ENCODE results near the gene PTPRD. TPM values are rescaled to one million over a fixed set of nuclear protein-coding genes. Genes with fewer than 3 reads are reported as not detected.

PTPRD gene
- total RNA-seq, 1 donor from 2014 or later = 30.8 TPM

GRCh38 chr9:9275601-9276000 lies 1337.2 kb downstream of the PTPRD start:
- intact Hi-C loops (cut with DNase I) = no loop called here
- Histone ChIP-seq H3K4me3 (no peak overlapping the region), H3K4me1 (no peaks in the 10 kb centered on the region), H3K9me3 (no peaks in the 10 kb centered on the region), H3K27me3 (no peaks in the 10 kb centered on the region), H3K36me3 (no peaks in the 10 kb centered on the region), H3K27ac (no peak overlapping the region)
- DNase-seq = no peak
- ATAC-seq = no peak
- no peak for TF ChIP-seq CTCF (IDR thresholded peaks at IDR 0.05)

DNA sequence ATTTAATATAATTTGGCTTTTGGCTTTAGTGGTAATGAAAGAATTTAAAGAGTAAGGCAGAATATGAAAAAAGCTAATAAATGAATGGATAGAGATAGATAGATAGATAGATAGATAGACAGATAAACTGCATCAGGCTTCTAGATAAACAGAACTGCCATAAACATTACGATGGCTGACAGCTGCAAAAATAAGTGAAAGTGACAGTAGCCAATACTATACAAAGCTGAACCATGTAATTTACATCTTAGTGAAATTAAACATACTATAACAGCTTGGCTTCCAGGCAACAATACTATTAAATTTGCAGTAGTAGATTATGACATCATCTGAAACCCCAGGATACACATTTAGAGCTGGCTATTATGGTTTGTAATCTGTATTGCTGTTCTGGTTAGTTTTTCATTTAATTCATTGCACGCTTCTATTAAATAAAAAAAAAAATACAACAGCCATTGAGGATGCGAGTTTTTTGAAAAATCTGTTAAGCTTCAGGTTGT lies 1354.8 kb downstream of the PTPRD start:
- Histone ChIP-seq H3K9me3 (no peaks in the 10 kb centered on the region), H3K36me3 (no peaks in the 10 kb centered on the region), H3K4me1 (no peaks in the 10 kb centered on the region), H3K27me3 (no peaks in the 10 kb centered on the region), H3K27ac (no peak overlapping the region), H3K4me3 (no peak overlapping the region)
- intact Hi-C loops (cut with DNase I) = no loop called here
- no peak for TF ChIP-seq CTCF (IDR thresholded peaks at IDR 0.05)
- ATAC-seq (no peak), DNase-seq (no peak)

DNA sequence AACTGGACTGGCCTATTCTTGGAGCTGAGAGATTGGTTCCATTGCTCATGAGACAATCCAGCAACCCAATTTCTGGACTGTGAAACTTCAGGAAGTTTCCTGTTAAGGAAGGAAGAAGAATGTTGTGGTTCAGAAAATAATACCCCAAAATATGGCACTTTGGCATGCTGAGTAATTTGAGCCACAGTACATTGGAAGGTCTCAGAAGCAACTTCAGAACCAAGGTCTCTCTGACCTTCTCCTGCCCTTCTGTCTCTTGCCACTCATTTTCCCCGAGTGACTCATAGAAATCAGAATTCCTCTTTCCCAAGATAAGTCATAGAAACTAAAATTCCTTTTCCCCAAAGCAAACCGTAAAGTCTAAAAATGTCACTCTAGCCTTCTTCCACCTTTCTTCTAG lies 1366.1 kb downstream of the PTPRD start:
- Histone ChIP-seq H3K4me1 (no peaks in the 10 kb centered on the region), H3K36me3 (no peaks in the 10 kb centered on the region), H3K9me3 (no peaks in the 10 kb centered on the region), H3K4me3 (no peak overlapping the region), H3K27ac (no peak overlapping the region), H3K27me3 (no peaks in the 10 kb centered on the region)
- no peak for ATAC-seq
- TF ChIP-seq CTCF (IDR thresholded peaks at IDR 0.05) = no peak
- no peak for DNase-seq
- intact Hi-C loops (cut with DNase I) = no loop called here

GRCh38 chr9:9231946-9232345 lies 1380.9 kb downstream of the PTPRD start:
- H3K27me3 ChIP-seq = no peaks in the 10 kb centered on the region
- DNase-seq (no peak), ATAC-seq (no peak)
- no peaks in the 10 kb centered on the region for H3K36me3 ChIP-seq
- H3K27ac ChIP-seq = no peak overlapping the region
- no peaks in the 10 kb centered on the region for H3K4me1 ChIP-seq
- no peaks in the 10 kb centered on the region for H3K9me3 ChIP-seq
- H3K4me3 ChIP-seq = no peak overlapping the region
- no peak for TF ChIP-seq CTCF (IDR thresholded peaks at IDR 0.05)
- intact Hi-C loops (cut with DNase I) = no loop called here

- Histone ChIP-seq H3K4me1 (no peaks in the 10 kb centered on the region), H3K9me3 (no peaks in the 10 kb centered on the region), H3K36me3 (no peaks in the 10 kb centered on the region), H3K27ac (no peak overlapping the region), H3K27me3 (no peaks in the 10 kb centered on the region), H3K4me3 (no peak overlapping the region)
- intact Hi-C loops (cut with DNase I) = no loop called here
- ATAC-seq (no peak), DNase-seq (no peak)
- TF ChIP-seq CTCF (IDR thresholded peaks at IDR 0.05) = no peak
These were observed 1383.5 kb downstream of the PTPRD start for GRCh38 chr9:9229269-9229668.

DNA sequence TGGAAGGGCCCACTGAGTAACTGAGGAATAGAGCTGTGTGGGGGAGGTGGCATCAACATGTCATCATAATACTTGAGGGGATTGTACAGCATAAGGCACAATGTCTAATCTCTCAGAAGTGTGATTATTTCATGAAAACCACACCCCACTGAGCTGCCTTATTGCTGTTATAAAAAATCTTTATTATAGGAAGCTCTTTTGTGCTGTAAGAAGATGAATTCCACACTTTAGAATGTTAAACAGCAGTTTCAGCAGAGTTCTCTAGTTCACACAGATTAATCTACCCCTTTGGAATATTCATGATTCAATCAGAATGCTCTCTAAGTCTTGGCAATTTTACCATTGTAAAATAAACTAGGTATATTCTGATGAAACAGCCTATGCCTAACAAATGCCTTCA lies 1389.6 kb downstream of the PTPRD start:
- no peaks in the 10 kb centered on the region for H3K27me3 ChIP-seq
- no peak for DNase-seq
- H3K4me1 ChIP-seq = no peaks in the 10 kb centered on the region
- no peak overlapping the region for H3K4me3 ChIP-seq
- no peaks in the 10 kb centered on the region for H3K36me3 ChIP-seq
- no peak for TF ChIP-seq CTCF (IDR thresholded peaks at IDR 0.05)
- H3K9me3 ChIP-seq = no peaks in the 10 kb centered on the region
- intact Hi-C loops (cut with DNase I) = no loop called here
- H3K27ac ChIP-seq = no peak overlapping the region
- ATAC-seq = no peak
